Activated T-helper 2 cell treated with anti-CD3 and anti-CD28 coated beads, Interferon-gamma antibody, Interleukin-2, Interleukin-4, amounts not matched to agents 10 μg/mL and 5 μg/mL and 100 μg/mL, durations not matched to agents 14 hours and 24 hours and 36 hours (primary cell): ENCODE data around the gene TDG. TPM values are rescaled to one million over a fixed set of nuclear protein-coding genes. Genes with fewer than 3 reads are reported as not detected.

Source experiments
- total RNA-seq: library from RNA; stranded (reverse); gene quantifications from 2 replicates; pipeline ENCODE4 v1.2.3, GENCODE V29; 2022

Gene TDG
- total RNA-seq, 1 donor from 2014 or later = 77.3 TPM

Other genes with a start within 250 kb of the TDG start
- gene NT5DC3, start 124.6 kb upstream of the TDG start, total RNA-seq = 10.9 and 12.0 TPM in 2 replicates
- 615 and 617 TPM in 2 replicates for gene HSP90B1, start 35.5 kb upstream of the TDG start, total RNA-seq
- gene GLT8D2, start 84.3 kb downstream of the TDG start, total RNA-seq = 0.11 TPM in 1 of 2 replicates, not detected in the other
- gene HCFC2, start 98.7 kb downstream of the TDG start, total RNA-seq = 8.7 and 9.1 TPM in 2 replicates
- 29.0 and 30.0 TPM in 2 replicates for gene NFYB, start 172.3 kb downstream of the TDG start, total RNA-seq
- 83.7 and 96.4 TPM in 2 replicates for gene TXNRD1, start 249.9 kb downstream of the TDG start, total RNA-seq